Bronchial epithelial cell (primary cell): ENCODE data around the gene CDK18. TPM values are rescaled to one million over a fixed set of nuclear protein-coding genes. Genes with fewer than 3 reads are reported as not detected.
"Not testable (repeated sequence)": the region's sequence is repeated elsewhere in the genome, so short reads cannot be mapped to it uniquely, and the experiment has no call there.

Experiments used
- DNase-seq: peaks from one replicate; pipeline ENCODE4 v3.0.0-alpha.2; 2010; ENCODE audit warnings: low read depth
- FAIRE-seq: peaks from 2 replicates; lab custom pipeline; 2011; peaks lifted over from hg19 to GRCh38; lab: Jason Lieb, UNC
- H3K27me3 ChIP-seq: 2 replicates; pipeline ENCODE4 v1.5.1; 2011; ENCODE audit warnings: low read length; ENCODE audit not compliant: control insufficient read depth, insufficient read depth
- H3K36me3 ChIP-seq: 2 replicates; pipeline ENCODE4 v1.5.1; 2011; ENCODE audit warnings: low read length; ENCODE audit not compliant: control insufficient read depth, insufficient read depth
- H3K4me3 ChIP-seq: 2 replicates; pipeline ENCODE4 v1.5.1; 2011; ENCODE audit warnings: mild to moderate bottlenecking, low read depth, low read length, control low read depth
- total RNA-seq: library from RNA; depleted of rRNA; stranded (reverse); fragments of >200 nt; gene quantifications from 2 replicates; pipeline ENCODE4 v1.2.1, GENCODE V29; 2014
- TF ChIP-seq, protein P1 (sequence below): IDR thresholded peaks from 2 replicates; pipeline ENCODE4 v1.5.1; 2011; ENCODE audit warnings: mild to moderate bottlenecking, moderate library complexity, low read length, control low read depth, inconsistent platforms; ENCODE audit not compliant: insufficient read depth, severe bottlenecking

The CDK18 gene
- total RNA-seq, 1 donor from 2014 or later, result 1.8 TPM

DNA sequence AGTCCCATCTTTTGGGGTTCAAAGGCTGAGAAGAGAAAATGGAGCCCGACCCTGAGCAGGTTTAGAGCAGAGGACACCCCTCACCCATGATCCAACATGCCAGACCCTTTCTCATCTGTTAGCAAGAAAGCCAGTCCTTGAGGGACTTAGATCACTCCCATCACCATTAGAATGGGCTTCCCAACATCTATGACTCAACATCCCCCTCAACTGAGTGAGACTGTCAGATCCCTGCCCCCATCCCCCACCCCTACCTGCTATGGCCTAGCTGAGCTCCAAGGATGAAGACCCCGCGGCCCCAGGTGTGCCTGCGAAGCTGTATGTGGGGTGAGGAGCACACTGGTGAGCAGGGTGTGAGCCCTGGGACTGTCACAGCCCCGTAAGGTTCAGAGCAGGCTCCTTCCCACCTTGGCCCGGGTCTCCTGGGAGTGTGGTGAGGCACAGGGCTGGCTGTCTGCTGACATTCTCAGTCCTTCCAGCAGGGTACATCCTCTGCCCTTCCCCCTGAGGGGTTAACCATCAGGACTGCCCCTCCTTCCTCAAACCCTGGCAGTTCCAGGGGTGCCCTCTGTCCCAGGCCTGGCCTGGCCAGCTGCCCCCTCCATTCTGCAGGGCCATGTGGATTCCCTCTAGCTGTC lies 27.2 kb upstream of the CDK18 start:
- no peak for FAIRE-seq
- Histone ChIP-seq H3K36me3 (no peaks in the 10 kb centered on the region), H3K27me3 (peaks cover 6% of the 10 kb centered on the region), H3K4me3 (no peak overlapping the region)
- TF ChIP-seq, protein P1, sequence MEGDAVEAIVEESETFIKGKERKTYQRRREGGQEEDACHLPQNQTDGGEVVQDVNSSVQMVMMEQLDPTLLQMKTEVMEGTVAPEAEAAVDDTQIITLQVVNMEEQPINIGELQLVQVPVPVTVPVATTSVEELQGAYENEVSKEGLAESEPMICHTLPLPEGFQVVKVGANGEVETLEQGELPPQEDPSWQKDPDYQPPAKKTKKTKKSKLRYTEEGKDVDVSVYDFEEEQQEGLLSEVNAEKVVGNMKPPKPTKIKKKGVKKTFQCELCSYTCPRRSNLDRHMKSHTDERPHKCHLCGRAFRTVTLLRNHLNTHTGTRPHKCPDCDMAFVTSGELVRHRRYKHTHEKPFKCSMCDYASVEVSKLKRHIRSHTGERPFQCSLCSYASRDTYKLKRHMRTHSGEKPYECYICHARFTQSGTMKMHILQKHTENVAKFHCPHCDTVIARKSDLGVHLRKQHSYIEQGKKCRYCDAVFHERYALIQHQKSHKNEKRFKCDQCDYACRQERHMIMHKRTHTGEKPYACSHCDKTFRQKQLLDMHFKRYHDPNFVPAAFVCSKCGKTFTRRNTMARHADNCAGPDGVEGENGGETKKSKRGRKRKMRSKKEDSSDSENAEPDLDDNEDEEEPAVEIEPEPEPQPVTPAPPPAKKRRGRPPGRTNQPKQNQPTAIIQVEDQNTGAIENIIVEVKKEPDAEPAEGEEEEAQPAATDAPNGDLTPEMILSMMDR, result no peak
- DNase-seq, result no peak

DNA sequence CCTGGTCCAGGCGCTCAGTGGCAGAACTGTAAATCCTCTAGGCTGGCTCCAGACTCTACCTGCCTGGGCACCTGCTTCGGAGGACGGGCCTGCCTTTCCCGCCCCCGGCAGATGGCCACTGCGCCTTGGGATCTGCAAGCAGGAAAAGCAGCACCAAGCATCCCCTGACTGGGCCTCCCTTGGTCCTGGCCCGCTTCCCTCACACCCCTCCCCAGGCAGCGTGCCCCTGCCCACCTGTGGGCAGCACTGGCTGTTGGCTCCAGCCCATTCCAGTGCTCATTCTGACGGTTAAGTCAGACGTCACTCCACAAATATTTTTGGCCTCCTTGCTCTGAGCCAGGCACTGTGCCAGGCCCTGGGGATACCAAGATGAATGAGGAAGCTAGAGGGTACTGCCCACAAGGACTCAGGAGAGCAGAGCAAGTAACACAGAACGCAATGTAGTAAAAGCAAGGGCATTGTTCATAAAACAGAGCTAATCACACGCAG lies 26.7 kb upstream of the CDK18 start:
- TF ChIP-seq, protein P1, result no peak
- DNase-seq (peak; percentile 96), FAIRE-seq (peak; percentile 98)
- no peaks in the 10 kb centered on the region for H3K36me3 ChIP-seq
- peaks cover 5% of the 10 kb centered on the region for H3K27me3 ChIP-seq
- H3K4me3 ChIP-seq, result no peak overlapping the region

DNA sequence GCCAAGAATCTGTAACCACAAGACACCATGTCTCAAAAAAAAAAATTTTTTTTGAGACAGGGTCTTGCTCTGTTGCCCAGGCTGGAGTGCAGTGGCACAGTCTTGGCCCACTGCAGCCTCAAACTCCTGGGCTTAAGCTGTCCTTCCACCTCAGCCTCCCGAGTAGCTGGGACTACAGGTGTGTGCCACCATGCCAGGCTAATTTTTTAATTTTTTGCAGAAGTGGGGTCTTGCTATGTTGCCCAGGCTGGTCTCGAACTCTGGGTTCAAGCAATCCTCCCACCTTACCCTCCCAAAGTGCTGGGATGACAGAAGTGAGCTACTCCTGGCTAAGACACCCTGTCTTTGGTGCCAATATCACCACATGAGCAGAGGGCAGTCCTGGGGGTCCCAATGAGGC lies 25.5 kb upstream of the CDK18 start:
- FAIRE-seq, H3K27me3 ChIP-seq: not testable (repeated sequence)

DNA sequence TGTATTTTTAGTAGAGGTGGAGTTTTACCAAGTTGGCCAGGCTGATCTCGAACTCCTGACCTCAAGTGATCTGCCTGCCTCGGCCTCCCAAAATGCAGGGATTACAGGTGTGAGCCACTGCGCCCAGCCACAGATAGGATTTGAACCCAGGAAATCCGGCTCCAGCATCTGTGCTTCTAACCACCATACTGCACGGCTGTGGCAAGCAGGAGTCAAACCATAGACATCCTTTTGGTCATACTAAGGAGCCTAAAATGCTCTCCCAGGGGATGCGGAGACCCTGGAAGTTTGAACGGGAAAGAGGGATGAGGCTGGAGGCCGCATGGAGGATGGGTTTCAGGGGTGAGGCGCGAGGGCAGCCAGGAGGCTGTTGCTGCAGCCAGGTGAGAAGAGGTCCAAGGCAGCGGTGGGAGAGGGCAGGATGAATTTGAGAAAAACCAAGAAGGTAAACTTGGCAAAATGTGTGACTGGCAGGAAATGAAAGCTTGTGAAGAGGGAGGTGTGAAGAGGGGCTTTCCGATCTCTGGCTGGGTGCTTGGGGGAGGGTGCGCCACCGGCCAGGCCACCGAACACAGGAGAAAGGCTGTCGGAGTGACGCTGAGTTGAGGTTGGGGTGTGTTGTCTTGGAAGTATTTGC lies 24.0 kb upstream of the CDK18 start:
- no peak for DNase-seq
- Histone ChIP-seq H3K36me3 (no peaks in the 10 kb centered on the region), H3K4me3 (no peak overlapping the region), H3K27me3 (peaks cover 12% of the 10 kb centered on the region)
- TF ChIP-seq, protein P1, result no peak
- no peak for FAIRE-seq

More for the DNA sequence above, 25.5 kb upstream of the CDK18 start:
- not testable (repeated sequence) for H3K4me3 ChIP-seq, H3K36me3 ChIP-seq, DNase-seq

DNA sequence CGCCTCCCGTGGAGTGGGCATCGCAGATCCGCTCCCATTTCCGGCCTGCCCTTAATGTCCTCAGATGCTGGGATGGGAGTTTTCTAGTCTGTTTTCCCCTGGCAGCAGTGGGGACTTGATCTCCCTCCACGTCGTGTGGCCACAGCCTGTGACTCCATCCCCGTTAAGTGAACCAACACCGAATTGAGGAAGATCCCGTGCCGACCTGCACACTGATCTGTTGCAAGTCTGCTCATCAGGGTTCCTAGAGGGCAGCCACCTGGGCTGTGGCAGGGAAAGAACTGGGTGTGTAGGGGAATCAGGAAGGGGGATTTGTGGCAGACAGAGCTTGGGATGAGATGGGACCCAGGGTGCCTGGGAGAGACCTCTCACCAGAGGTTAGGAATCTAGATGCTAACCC lies 23.3 kb upstream of the CDK18 start:
- Histone ChIP-seq H3K36me3 (no peaks in the 10 kb centered on the region), H3K27me3 (peaks cover 12% of the 10 kb centered on the region), H3K4me3 (no peak overlapping the region)
- DNase-seq (no peak), FAIRE-seq (no peak)
- TF ChIP-seq, protein P1, result no peak

DNA sequence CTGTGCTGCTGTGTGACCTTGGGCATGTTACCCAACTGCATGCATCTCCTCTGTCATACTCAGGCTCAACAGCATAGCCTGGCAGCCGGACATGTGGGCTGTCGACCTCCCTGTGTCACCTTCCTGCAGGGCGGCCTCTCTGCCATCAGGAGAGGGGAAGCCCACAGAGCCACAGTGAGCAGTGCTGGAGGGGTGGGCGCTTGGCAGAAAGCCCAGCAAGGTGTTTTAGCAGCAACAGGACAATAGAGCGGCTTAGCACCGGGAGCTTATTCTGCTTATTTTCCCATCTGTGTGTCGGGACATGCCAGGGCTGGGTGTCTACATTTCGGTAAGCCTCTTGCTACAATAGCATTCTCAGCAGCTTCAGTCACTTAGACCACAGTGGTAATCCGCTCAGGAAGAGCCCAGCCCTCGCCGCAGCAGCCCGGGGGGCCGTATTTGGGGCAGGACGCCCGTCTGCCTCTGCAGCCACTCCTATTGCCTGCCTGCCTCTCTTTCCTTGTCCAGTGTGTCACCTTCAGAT lies 22.8 kb upstream of the CDK18 start:
- no peak for FAIRE-seq
- Histone ChIP-seq H3K27me3 (peaks cover 12% of the 10 kb centered on the region), H3K36me3 (no peaks in the 10 kb centered on the region), H3K4me3 (no peak overlapping the region)
- TF ChIP-seq, protein P1, result no peak
- peak; percentile 78 for DNase-seq

DNA sequence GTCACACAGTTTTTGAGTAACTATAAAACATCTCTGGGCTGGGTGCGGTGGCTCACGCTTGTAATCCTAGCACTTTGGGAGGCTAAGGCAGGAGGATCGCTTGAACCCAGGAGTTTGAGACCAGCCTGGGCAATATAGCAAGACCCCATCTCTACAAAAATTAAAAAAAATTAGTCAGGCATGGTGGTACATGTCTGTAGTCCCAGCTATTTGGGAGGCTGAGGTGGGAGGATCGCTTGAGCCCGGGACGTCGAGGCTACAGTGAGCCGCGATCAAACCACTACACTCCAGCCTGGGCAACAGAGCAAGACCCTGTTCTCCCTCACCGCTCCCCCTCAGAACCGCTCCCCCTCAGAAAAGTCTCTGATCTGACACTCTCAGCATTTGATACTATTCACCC lies 21.9 kb upstream of the CDK18 start:
- H3K27me3 ChIP-seq, result peaks cover 12% of the 10 kb centered on the region
- FAIRE-seq, DNase-seq: not testable (repeated sequence)

More for the DNA sequence above, 21.9 kb upstream of the CDK18 start:
- not testable (repeated sequence) for H3K4me3 ChIP-seq, H3K36me3 ChIP-seq
